SU-DHL-6 (cell line): ENCODE results near the gene VPS13D.

Experiments used
- CTCF ChIP-seq: fragments of 200-600 bp; sonication (generic); IDR thresholded peaks from one replicate; pipeline ENCODE4 v1.5.1; 2017; ENCODE audit warnings: antibody characterized with exemption, mild to moderate bottlenecking, low read length, moderate library complexity; ENCODE audit not compliant: insufficient read depth, poor library complexity, severe bottlenecking
- EZH2phosphoT487 ChIP-seq: fragments of 200-600 bp; sonication (generic), shearing (Covaris generic); conservative IDR thresholded peaks from 2 replicates; pipeline ENCODE4 v1.6.1; 2018; ENCODE audit warnings: mild to moderate bottlenecking, antibody characterized with exemption, low read length, moderate library complexity, mixed read lengths

GRCh38 chr1:12445257-12445656 is 215.4 kb downstream of the VPS13D start:
- no peak for TF ChIP-seq CTCF
- no peak for TF ChIP-seq EZH2phosphoT487
